ENCODE data around the gene FKBP6. TPM values are rescaled to one million over a fixed set of nuclear protein-coding genes. Genes with fewer than 3 reads are reported as not detected.
"Not testable (repeated sequence)": the region's sequence is repeated elsewhere in the genome, so short reads cannot be mapped to it uniquely, and the experiment has no call there.

The FKBP6 gene
- total RNA-seq, 1 donor from 2014 or later = not detected

DNA sequence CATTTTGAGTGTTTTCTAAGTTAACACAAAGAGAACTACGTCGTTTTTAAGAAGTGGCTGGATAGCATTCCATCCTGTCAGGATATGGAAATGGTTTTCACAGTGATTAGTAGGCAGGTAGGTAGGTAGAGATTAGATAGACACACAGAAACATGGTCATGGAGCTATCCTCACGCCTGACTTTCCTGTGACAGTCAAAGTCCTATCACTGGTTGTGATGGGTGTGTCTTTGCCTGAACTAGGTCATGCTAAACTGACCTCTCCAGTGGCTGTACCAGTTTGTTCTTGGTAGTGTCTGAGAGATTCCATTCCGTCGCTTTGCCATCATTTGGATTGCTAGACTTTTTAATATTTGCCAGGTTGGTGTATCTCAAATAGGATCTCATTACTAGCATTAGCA lies 28.2 kb downstream of the FKBP6 start:
- Mint-ChIP-seq H3K4me1 (ENCODE audit: low read depth) (peaks cover 15% of the 10 kb centered on the region), H3K36me3 (ENCODE audit: insufficient read depth) (no peaks in the 10 kb centered on the region)
- TF ChIP-seq, protein P1, sequence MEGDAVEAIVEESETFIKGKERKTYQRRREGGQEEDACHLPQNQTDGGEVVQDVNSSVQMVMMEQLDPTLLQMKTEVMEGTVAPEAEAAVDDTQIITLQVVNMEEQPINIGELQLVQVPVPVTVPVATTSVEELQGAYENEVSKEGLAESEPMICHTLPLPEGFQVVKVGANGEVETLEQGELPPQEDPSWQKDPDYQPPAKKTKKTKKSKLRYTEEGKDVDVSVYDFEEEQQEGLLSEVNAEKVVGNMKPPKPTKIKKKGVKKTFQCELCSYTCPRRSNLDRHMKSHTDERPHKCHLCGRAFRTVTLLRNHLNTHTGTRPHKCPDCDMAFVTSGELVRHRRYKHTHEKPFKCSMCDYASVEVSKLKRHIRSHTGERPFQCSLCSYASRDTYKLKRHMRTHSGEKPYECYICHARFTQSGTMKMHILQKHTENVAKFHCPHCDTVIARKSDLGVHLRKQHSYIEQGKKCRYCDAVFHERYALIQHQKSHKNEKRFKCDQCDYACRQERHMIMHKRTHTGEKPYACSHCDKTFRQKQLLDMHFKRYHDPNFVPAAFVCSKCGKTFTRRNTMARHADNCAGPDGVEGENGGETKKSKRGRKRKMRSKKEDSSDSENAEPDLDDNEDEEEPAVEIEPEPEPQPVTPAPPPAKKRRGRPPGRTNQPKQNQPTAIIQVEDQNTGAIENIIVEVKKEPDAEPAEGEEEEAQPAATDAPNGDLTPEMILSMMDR (IDR thresholded peaks at IDR 0.05; ENCODE audit: unreplicated experiment) = no peak

GRCh38 chr7:73358590-73359275 lies 30.8 kb downstream of the FKBP6 start:
- peaks cover 3% of the 10 kb centered on the region for H3K9me3 Mint-ChIP-seq (ENCODE audit: low read depth)
- peaks cover 3% of the 10 kb centered on the region for H3K27me3 Mint-ChIP-seq
- peak overlapping the region; percentile 90 for H3K27ac Mint-ChIP-seq

More for the DNA sequence above, 28.2 kb downstream of the FKBP6 start:
- no peak for DNase-seq (ENCODE audit: low spot score, unreplicated experiment)
- Mint-ChIP-seq H3K27ac (no peak overlapping the region), H3K4me3 (ENCODE audit: low read depth) (no peak overlapping the region), H3K9me3 (ENCODE audit: low read depth) (peaks cover 6% of the 10 kb centered on the region), H3K27me3 (no peaks in the 10 kb centered on the region)

DNA sequence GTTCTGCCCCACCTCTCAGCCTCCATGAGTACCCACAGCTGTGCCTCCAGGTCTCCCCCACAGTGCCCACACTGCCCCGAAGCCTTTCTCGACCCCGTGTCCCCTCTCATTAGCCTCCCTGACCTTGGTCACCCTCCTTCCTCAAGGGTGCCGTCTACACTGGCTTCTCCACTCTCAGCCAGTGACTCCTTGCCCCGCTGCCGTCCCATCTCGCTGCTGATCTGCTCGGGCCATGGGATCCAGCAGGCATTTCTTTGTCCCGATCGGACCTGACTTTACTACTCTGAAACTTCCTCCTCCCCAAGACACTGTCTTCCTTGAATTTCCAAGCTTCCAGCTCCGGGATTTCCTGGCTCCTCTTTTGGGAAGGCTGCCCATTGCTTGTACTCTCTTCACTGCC lies 31.3 kb downstream of the FKBP6 start:
- TF ChIP-seq, protein P1 (IDR thresholded peaks at IDR 0.05; ENCODE audit: unreplicated experiment) = no peak
- Mint-ChIP-seq H3K27me3 (peaks cover 3% of the 10 kb centered on the region), H3K27ac (peak overlapping the region; percentile 77), H3K4me3 (ENCODE audit: low read depth) (no peak overlapping the region), H3K9me3 (ENCODE audit: low read depth) (peaks cover 3% of the 10 kb centered on the region), H3K36me3 (ENCODE audit: insufficient read depth) (no peaks in the 10 kb centered on the region), H3K4me1 (ENCODE audit: low read depth) (peaks cover 15% of the 10 kb centered on the region)
- no peak for DNase-seq (ENCODE audit: low spot score, unreplicated experiment)

More at GRCh38 chr7:73358590-73359275, 30.8 kb downstream of the FKBP6 start:
- TF ChIP-seq, protein P1 (IDR thresholded peaks at IDR 0.05; ENCODE audit: unreplicated experiment) = no peak
- DNase-seq (ENCODE audit: low spot score, unreplicated experiment) = no peak
- peaks cover 15% of the 10 kb centered on the region for H3K4me1 Mint-ChIP-seq (ENCODE audit: low read depth)
- H3K36me3 Mint-ChIP-seq (ENCODE audit: insufficient read depth) = no peaks in the 10 kb centered on the region
- H3K4me3 Mint-ChIP-seq (ENCODE audit: low read depth) = peak overlapping the region; percentile 51

DNA sequence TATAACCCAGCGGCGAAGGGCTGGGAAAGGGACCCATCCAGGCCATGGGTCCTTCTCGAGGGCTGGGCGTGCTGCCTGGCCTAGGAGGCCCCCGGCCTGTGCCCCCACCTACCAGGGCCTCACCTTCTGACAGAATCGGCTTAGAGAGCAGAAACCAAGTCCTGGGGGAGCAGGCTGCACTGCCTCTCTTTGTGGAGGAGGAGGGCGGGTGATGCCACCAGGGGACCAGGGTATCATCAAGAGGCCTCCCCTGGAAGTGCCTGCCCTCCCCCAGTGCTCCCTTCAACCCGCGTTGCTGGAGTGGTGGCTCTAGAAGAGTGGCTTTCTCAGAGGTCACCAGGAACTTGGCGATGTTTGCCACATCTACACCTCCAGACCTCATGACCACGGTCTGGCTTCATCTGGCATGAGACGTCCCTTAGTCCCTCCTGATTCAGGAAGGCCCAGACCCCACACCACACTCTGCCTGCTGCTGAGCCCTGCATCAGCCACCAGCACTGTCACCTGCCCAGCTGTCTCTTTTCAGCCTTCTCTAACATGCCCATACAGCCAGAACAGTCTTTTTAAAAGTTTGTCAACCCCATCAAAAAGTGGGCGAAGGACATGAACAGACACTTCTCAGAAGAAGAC lies 31.9 kb downstream of the FKBP6 start:
- H3K9me3 Mint-ChIP-seq (ENCODE audit: low read depth) = peaks cover 3% of the 10 kb centered on the region
- H3K4me1 Mint-ChIP-seq (ENCODE audit: low read depth) = peaks cover 15% of the 10 kb centered on the region
- no peak overlapping the region for H3K27ac Mint-ChIP-seq
- no peak overlapping the region for H3K4me3 Mint-ChIP-seq (ENCODE audit: low read depth)
- H3K27me3 Mint-ChIP-seq = peaks cover 3% of the 10 kb centered on the region
- DNase-seq (ENCODE audit: low spot score, unreplicated experiment) = no peak
- TF ChIP-seq, protein P1 (IDR thresholded peaks at IDR 0.05; ENCODE audit: unreplicated experiment) = no peak
- H3K36me3 Mint-ChIP-seq (ENCODE audit: insufficient read depth) = no peaks in the 10 kb centered on the region

DNA sequence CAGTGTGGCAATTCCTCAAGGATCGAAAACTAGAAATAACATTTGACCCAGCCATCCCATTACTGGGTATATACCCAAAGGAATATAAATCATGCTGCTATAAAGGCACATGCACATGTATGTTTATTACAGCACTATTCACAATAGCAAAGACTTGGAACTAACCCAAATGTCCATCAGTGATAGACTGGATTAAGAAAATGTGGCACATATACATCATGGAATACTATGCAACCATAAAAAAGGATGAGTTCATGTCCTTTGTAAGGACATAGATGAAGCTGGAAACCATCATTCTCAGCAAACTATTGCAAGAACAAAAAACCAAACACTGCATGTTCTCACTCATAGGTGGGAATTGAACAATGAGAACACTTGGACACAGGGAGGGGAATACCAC lies 32.6 kb downstream of the FKBP6 start:
- not testable (repeated sequence) for H3K4me3 Mint-ChIP-seq (ENCODE audit: low read depth); H3K27ac Mint-ChIP-seq; H3K27me3 Mint-ChIP-seq; DNase-seq (ENCODE audit: low spot score, unreplicated experiment); H3K36me3 Mint-ChIP-seq (ENCODE audit: insufficient read depth); H3K9me3 Mint-ChIP-seq (ENCODE audit: low read depth)
- H3K4me1 Mint-ChIP-seq (ENCODE audit: low read depth) = peaks cover 15% of the 10 kb centered on the region

Measured in progenitor cell of endocrine pancreas (in vitro differentiated cells).